Suppressor macrophage (primary cell): ENCODE data around the gene CLCN7.
A peak's percentile ranks its signal among the peaks of the same experiment; 100 is the strongest.

Experiments used
- DNase-seq, 4 experiments: peaks; one replicate each; pipeline ENCODE4 v3.0.0-alpha.2; 2020 to 2022

CLCN7 gene

DNA sequence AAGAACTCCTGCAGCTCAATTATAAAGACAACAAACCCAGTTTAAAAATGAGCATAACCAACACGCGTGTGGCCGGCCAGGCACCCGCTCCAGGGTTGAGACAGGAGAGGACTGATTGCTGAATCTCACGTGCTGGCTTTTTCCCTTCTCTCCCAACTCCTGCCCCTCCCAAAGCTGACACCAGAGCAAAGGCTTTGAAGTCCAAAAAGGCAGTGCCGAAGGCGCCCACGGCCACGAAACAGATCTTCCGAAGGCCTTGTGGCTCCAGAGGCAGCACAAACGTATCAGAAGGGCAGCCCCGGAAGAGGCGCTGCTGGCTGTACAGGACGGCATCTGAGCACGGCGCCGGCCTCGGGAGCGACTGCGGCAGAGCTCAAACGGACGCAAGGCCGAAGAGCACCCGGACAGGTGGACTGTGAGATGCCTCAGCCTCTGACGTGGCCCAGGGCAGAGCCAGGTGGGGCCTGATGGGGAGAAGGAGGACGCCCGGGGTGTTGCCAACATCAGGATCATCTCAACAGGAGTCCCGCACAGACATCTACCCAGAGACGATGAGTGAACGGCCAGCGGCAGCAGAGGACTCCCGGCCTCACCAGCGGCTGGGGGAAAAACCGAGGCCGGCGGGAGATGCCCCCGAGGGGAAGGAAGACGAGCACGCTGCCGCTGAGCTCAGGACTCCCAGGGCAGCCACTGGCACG lies 10.5 kb downstream of the CLCN7 start:
- no peak for DNase-seq

- no peak for DNase-seq
Measured at GRCh38 chr16:1461146-1461545, 13.7 kb downstream of the CLCN7 start.

DNA sequence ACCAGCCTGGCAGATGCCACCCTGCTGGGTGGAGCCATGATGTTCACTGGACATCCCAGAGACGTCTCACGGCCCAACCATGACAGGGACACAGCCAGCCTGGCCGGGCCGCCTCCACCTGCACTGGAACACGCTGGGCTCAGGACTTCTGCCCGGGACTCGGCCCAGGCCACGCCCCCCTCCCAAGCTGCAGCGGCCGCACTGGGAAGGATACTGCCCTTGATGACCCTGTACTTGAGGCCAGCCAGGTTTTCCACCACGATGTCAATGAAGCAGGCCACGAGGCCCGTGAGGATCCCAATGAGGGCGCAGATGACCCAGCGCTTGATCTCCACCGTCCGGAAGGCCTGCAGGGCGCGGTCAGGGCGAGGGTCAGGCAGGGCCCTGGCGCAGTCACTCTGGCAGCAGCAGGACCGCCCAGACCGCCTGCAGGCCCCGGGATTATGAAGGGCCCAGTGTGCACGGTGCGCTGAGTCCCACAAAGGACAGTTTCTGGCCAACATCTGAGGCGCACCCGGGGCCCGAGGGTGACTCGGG lies 14.2 kb downstream of the CLCN7 start:
- no peak for DNase-seq

GRCh38 chr16:1459967-1460366 lies 14.9 kb downstream of the CLCN7 start:
- no peak for DNase-seq

GRCh38 chr16:1458977-1459341 lies 15.9 kb downstream of the CLCN7 start:
- peak in 1 of 4 experiments; percentile 20 for DNase-seq

DNA sequence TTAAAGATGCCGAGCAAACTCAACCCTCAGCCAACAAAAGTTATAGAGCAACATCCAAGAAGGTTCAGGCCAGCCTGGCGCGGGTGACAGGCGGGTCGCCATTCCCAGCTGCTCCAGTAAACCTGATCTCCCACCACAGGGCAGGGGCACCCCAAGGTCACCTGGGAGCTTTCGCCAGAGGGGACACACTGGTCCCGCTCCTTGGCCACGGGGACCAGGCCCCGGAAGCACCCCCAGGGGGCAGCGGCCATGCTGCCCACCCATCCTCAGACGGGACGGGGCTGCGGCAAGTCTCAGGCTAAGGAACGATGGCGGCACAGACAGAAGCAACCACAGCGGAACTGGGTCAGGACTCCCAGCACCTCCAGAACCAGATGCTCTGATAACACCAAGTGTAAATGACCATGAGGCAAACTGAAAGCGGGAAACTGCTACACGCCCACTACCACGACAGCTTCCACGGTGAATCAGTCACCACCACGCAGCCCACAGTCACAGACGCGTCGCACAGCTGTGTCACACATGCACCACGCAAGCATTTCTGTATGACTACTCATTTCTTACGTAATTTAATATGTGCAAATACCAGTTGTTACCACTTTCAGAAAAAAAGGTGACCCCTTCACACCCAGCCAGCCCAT lies 16.4 kb downstream of the CLCN7 start:
- peak; percentile 51 to 76 (median 74) for DNase-seq

- DNase-seq: no peak
Measured at GRCh38 chr16:1457489-1458245, 17.2 kb downstream of the CLCN7 start.

- no peak for DNase-seq
Measured at GRCh38 chr16:1456951-1457350, 17.9 kb downstream of the CLCN7 start.

DNA sequence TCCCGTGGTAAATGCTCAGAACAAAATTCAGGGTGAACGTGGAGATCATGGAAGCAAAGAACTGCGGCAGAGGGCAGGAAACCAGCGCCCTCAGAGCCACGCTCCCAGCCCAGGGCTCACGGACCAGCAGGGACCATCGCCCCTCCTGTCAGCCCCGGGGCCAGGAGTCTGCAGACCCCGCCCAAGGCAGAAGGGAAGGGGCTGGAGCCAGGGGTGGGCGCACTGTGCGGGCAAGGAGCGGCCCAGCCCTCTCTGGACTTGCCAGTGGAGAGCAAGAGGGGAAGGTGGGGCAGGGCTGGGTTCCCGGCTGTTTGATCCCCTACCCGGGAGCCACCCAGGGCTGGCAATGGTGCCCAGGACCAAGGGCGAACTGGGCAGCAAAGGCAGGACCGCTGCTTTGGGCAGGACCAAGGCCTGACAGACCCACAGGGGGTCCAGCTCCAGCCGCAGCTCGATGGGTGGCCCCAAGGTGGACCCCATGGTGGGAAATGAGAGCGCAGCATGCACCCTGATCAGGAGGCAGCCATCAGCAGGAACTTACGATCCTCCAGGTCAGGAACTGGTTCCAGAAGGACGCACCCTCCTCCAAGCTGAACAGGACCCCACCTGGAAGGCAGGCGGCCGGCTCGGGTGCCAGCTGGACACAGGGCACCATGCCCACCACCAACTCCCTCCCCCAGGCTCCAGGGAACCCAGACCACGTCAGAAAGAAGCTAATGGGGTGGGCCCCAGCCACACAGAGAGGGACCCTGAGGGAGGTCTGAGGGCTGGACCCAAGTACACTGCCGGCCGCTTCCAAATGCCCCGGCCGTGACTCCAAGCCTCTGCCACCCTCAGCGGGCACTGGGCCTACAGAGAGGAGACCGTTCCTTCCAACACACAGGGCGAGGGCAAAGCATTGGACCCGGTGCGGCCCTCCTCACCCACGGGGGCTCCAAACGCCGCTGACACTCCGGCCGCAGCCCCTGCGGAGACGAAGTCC lies 19.3 kb downstream of the CLCN7 start:
- DNase-seq: no peak

- DNase-seq: no peak
Measured at GRCh38 chr16:1454561-1454960, 20.3 kb downstream of the CLCN7 start.

DNA sequence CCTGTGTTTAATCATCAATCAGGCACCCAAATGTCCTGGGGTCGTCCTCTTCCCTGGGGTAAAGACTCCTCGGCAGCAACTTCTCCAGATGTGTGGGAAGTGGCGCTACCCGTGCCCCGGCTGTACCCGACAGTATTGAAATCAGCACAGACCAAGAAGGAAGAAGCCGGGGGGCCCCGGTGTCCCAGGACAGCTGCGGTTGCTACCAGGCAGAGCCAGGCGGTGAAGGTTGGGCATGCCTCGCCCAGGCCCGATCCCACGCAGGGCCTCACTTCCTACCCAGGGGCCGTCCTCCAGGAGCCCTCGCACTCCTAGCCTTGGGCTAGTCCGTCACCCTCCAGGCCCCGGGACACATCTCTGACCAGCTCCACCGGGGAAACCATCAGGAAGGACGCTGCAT lies 21.5 kb downstream of the CLCN7 start:
- DNase-seq: peak in 1 of 4 experiments; percentile 27

GRCh38 chr16:1452530-1452929 lies 22.3 kb downstream of the CLCN7 start:
- DNase-seq: no peak

- DNase-seq: no peak
Measured at GRCh38 chr16:1451702-1452392, 23.0 kb downstream of the CLCN7 start.

DNA sequence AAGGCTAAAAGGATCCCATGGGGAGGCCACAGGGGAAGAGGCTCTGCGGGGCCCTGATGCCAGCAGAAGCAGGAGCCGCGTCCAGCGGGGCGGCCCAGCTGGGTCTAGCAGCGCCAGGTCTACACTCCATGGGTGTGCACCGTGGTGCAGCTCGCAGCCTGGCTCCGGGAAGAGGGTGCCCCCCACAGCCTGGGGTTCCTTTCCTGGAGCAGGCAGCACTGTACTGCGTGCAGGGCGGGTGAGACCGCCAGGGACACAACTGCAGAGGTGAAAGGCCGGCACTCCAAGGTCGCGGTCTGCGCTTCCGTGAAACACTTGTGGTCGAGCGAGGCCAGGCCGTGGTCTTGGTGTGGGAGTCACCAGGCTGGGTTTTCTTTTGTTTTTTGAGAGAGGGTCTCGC lies 24.0 kb downstream of the CLCN7 start:
- no peak for DNase-seq

DNA sequence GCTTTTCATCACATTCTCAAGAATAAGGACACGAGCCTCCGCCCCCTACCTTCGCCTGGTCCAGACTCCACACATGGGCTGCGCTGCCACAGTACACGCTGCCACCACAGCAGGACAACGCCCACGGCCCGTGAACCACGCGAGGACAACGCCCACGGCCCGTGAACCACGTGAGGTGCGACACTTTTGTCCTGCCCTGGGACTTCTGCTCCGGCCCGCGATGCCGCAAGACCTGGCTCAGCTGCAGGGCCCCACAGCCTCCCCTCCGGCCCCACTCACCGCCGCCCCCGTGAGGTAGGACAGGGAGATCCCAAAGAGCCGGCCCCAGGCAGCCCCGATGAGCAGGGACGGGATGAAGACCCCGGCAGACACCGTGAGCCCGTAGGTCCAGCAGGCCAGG lies 24.6 kb downstream of the CLCN7 start:
- DNase-seq: peak in 1 of 4 experiments; percentile 22

DNA sequence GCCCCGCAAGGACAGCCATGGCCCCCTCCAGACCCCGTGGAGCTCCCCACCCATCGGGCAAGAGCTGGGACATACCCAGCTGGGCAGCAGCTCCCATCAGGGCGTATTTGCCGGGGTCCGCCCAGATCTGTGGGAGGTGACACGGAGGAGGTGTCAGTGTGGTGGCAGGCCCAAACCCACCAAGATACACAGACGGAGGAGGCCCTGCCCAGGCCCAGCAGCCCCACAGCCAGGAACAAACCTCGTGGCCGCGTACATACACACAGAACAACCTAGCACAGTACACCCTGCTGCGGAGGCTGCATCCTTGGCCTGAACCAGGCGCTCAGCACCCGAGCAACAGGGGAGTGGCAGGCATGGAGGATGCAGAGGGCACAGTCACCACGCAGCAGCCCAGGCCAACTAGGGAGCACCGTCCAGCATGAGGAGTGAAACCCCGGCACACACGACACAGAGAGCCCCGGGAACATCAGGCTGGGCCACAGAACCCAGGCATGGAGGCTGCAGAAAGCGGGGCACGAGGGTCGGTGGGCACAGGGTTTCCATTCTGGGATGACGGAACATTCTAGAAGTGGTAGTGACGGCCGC lies 25.5 kb downstream of the CLCN7 start:
- no peak for DNase-seq

- DNase-seq: no peak
Measured at GRCh38 chr16:1448536-1449116, 26.2 kb downstream of the CLCN7 start.

GRCh38 chr16:1447965-1448364 lies 26.9 kb downstream of the CLCN7 start:
- DNase-seq: no peak

- no peak for DNase-seq
Measured at GRCh38 chr16:1446296-1447080, 28.3 kb downstream of the CLCN7 start.
